Stimulated activated memory B cell treated with anti-CD40 and anti-IgM and Interleukin-4, amounts not matched to agents 10 μg/mL and 1 μg/mL and 100 μg/mL, for 72 hours (primary cell): ENCODE measurements around the gene NOXO1.

Source experiments
- ATAC-seq: fragments of 150-1000 bp; cut with Tn5 transposase; 2 replicates; pipeline ENCODE4 v1.10.0; 2021
- H3K27ac Mint-ChIP-seq: one replicate; pipeline ENCODE4 v1.8.0; 2022; ENCODE audit warnings: mild to moderate bottlenecking, mixed read lengths
- H3K27me3 Mint-ChIP-seq: one replicate; pipeline ENCODE4 v1.8.0; 2022; ENCODE audit warnings: mixed read lengths
- H3K36me3 Mint-ChIP-seq: one replicate; pipeline ENCODE4 v1.8.0; 2022; ENCODE audit warnings: mixed read lengths
- H3K4me1 Mint-ChIP-seq: one replicate; pipeline ENCODE4 v1.8.0; 2022; ENCODE audit warnings: mixed read lengths
- H3K4me3 Mint-ChIP-seq: one replicate; pipeline ENCODE4 v1.8.0; 2022; ENCODE audit warnings: mild to moderate bottlenecking, moderate library complexity, mixed read lengths
- H3K9me3 Mint-ChIP-seq: one replicate; pipeline ENCODE4 v1.8.0; 2022; ENCODE audit warnings: mixed read lengths

NOXO1 gene

DNA sequence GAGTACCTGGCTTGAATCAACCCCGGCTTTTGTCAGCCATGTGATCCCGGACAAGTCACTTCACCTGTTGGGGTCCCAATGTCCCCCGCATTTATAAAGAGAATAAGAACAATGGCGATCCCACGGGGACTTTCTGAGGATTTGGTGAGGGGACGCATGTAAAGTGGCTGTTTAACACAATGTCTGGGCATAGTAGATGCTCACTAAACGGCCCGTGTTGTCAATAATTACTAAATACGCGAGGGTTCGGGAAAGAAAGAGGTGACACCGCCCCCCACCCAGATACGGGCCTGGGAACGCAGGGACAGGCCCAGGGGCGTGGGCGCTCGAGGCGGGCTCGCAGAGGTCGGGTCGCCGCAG lies 10.3 kb upstream of the NOXO1 start:
- Mint-ChIP-seq H3K4me1 (peaks cover 38% of the 10 kb centered on the region), H3K36me3 (peaks cover 23% of the 10 kb centered on the region), H3K9me3 (no peaks in the 10 kb centered on the region), H3K27ac (peak overlapping the region; percentile 95), H3K27me3 (no peaks in the 10 kb centered on the region), H3K4me3 (peak overlapping the region; percentile 91)
- ATAC-seq: no peak

GRCh38 chr16:1991135-1991551 lies 9.9 kb upstream of the NOXO1 start:
- peaks cover 26% of the 10 kb centered on the region for H3K36me3 Mint-ChIP-seq
- H3K9me3 Mint-ChIP-seq: no peaks in the 10 kb centered on the region
- ATAC-seq: peak; percentile 84
- no peaks in the 10 kb centered on the region for H3K27me3 Mint-ChIP-seq
- H3K4me3 Mint-ChIP-seq: peak overlapping the region; percentile 91
- H3K4me1 Mint-ChIP-seq: peaks cover 42% of the 10 kb centered on the region
- peak overlapping the region; percentile 95 for H3K27ac Mint-ChIP-seq

GRCh38 chr16:1990351-1991134 lies 9.3 kb upstream of the NOXO1 start:
- H3K9me3 Mint-ChIP-seq: no peaks in the 10 kb centered on the region

GRCh38 chr16:1990101-1990350 lies 8.8 kb upstream of the NOXO1 start:
- Mint-ChIP-seq H3K4me3 (peak overlapping the region; percentile 91), H3K9me3 (no peaks in the 10 kb centered on the region), H3K27ac (peak overlapping the region; percentile 95), H3K27me3 (no peaks in the 10 kb centered on the region), H3K4me1 (peaks cover 52% of the 10 kb centered on the region), H3K36me3 (peaks cover 18% of the 10 kb centered on the region)
- ATAC-seq: no peak

More at GRCh38 chr16:1990351-1991134, 9.3 kb upstream of the NOXO1 start:
- Mint-ChIP-seq H3K4me3 (peak overlapping the region; percentile 91), H3K27ac (peak overlapping the region; percentile 95), H3K4me1 (peaks cover 47% of the 10 kb centered on the region), H3K27me3 (no peaks in the 10 kb centered on the region), H3K36me3 (peaks cover 22% of the 10 kb centered on the region)
- peak; percentile 28 for ATAC-seq

DNA sequence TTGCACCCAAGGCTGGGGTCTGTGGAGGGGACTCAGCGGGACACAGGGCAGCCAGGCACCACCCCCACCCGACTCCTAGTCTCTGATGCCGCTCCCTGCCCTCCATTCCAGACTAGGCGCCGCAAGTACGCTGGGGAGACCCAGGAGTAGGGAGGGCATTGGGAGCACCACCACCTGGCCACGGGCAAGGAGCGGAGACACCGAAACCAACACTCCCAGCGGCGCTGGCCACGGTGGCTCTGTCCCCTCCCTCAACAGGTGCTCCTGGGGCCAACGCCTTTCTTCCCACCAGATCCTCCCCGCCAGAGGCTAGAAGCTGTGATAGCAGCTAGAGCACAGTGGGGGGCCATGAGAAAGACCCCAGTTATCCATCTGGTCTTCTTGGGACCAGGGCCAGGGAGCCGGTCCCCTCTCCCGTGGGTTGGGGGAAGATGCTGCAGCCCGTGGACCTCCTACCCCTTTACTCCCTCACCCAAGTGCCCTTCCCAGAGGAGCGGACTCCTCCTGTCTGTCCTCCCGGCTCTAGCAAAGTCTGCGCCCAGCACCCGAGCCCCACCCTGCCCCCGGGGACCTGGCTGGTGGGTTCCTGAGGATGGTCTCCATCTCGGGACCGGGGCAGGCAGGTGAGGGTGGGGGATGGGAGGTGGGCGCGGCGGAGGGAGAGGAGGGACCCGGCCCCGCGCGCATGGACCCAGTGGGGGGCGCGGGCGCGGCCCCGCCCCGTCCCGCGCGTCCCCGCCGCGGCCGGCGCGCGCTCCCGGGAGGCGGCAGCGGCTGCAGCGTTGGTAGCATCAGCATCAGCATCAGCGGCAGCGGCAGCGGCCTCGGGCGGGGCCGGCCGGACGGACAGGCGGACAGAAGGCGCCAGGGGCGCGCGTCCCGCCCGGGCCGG lies 8.2 kb upstream of the NOXO1 start, which contains the start of gene SYNGR3:
Gene SYNGR3, plus strand, starts transcription at position 762 of the 892 bp plus-strand sequence. CDS start 133 bp downstream, outside the sequence.
- Mint-ChIP-seq H3K27ac (peak within 1 kb of the TSS; percentile 95), H3K27me3 (no peaks in the 10 kb centered on the region), H3K4me3 (peak within 1 kb of the TSS; percentile 91), H3K36me3 (peaks cover 18% of the 10 kb centered on the region), H3K9me3 (no peaks in the 10 kb centered on the region), H3K4me1 (peaks cover 58% of the 10 kb centered on the region)
- no peak for ATAC-seq

DNA sequence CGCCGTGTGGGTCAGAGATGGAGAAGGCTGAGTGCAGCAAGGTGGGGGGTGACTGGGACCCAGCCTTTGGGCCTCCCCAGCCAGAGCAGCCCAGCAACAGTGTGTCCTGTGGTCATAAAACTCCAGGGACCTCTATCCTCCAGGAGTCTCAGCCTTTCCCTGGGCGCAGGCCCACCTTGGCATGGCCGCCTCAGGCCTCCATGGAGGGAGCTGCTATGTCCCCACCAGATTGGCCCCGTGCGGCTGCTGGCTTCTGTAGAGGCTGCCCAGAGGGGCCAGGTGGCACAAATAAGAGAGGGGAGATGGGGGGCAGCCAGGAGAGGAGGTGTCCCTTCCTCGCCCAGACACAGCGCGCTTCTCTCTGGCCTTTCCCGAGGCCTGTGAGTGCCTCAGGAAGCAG lies 5.9 kb upstream of the NOXO1 start:
- peaks cover 12% of the 10 kb centered on the region for H3K27me3 Mint-ChIP-seq
- no peak for ATAC-seq
- peaks cover 56% of the 10 kb centered on the region for H3K4me1 Mint-ChIP-seq
- H3K9me3 Mint-ChIP-seq: no peaks in the 10 kb centered on the region
- peak overlapping the region; percentile 12 for H3K27ac Mint-ChIP-seq
- H3K4me3 Mint-ChIP-seq: no peak overlapping the region
- H3K36me3 Mint-ChIP-seq: peaks cover 18% of the 10 kb centered on the region

DNA sequence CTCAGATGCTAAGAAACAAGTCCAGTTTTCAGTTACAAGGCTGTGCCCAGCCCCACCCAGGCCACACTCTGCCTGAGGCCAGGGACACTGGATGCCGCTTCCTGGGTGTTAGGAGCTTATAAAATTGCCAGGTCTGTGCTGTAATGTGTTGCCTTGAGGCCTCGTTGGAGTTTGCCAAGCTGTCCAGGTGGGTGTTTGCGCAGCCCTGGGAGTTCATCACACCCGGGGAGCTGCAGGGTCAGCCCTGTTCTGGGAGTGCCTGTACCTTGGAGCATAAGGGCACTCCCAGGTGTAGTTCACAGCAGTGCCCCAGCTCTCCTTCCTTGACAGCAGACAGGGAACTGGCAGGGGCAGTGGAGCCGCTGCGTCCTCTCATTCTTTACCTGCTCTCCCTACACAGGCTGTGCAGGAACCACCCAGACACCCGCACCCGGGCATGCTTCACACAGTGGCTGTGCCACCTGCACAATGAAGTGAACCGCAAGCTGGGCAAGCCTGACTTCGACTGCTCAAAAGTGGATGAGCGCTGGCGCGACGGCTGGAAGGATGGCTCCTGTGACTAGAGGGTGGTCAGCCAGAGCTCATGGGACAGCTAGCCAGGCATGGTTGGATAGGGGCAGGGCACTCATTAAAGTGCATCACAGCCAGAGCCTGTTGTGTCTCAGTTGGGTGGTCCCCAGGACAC lies 4.3 kb upstream of the NOXO1 start:
- ATAC-seq: no peak
- Mint-ChIP-seq H3K9me3 (no peaks in the 10 kb centered on the region), H3K4me3 (peak overlapping the region; percentile 78), H3K27ac (peak overlapping the region; percentile 72), H3K4me1 (peaks cover 60% of the 10 kb centered on the region), H3K36me3 (peaks cover 18% of the 10 kb centered on the region), H3K27me3 (peaks cover 27% of the 10 kb centered on the region)

DNA sequence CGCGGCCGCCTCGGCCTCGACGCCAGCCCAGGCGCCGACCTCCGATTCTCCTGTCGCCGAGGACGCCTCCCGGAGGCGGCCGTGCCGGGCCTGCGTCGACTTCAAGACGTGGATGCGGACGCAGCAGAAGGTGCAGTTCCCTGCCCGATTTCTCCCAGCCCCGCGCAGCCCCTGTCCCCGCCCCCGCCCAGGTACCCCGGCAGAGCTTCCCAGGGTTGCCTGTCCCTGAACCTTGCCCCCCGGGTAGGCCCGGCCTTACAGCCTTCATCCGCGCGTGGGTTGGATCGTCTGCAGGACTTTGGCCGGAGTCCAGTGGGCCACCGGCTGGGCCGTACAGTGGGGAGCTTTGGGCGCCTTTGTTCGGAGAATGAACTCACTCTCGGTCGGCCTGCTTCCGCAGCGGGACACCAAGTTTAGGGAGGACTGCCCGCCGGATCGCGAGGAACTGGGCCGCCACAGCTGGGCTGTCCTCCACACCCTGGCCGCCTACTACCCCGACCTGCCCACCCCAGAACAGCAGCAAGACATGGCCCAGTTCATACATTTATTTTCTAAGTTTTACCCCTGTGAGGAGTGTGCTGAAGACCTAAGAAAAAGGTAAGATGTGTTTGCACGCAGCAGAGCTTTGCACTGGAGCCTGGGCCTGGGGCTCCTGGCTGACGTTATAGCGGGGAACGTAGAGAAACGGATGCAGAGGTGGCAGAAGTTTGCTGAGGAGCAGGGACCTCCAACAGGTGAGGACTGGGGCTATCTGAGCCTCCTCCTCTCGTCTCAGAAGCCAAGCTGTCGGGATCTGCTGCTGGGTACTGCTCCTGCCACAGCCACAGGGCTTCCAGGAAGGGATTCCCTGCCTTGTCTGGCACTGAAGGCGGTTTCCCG lies 3.3 kb upstream of the NOXO1 start:
- Mint-ChIP-seq H3K9me3 (no peaks in the 10 kb centered on the region), H3K36me3 (peaks cover 18% of the 10 kb centered on the region), H3K4me3 (peak overlapping the region; percentile 78), H3K27ac (peak overlapping the region; percentile 72), H3K27me3 (peaks cover 32% of the 10 kb centered on the region), H3K4me1 (peaks cover 65% of the 10 kb centered on the region)
- ATAC-seq: peak; percentile 6

DNA sequence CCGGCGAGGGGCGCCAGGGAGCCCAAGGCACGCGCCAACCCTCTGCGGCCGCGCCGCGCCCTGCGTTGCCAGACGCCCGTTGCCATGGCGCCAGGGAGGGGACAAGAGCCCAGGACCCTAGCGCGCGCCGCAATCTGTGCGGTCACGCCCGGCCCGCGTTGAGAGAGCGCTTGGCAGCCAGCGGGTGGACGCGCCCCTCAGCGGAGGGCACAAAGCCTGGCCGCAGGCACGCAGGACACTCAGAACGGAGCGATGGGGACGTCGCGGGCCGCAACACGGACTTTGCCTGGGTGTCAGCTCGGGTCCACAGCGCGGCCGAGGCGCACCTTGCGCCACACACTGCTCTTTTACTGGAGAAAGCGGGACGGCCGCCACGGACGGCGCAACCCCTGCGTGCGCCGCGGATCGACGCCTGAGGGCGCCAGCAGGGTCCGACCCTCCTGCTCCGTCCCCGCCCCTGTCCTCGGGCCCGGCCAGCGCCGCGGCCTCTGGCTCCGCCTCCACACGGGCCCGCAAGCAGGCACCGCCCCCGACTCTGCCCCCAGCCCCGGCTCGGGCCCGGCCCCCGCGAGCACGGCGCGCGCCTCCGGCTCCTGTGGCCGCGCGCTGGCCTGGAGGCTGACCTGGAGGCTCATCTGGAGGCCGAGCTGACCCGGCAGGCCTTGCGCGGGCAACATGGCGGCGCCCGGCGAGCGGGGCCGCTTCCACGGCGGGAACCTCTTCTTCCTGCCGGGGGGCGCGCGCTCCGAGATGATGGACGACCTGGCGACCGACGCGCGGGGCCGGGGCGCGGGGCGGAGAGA lies 2.5 kb upstream of the NOXO1 start, which contains the start of gene GFER:
Gene GFER, plus strand, starts transcription at position 650 of the 803 bp plus-strand sequence. Its CDS starts 26 bp downstream, at position 676.
- H3K36me3 Mint-ChIP-seq: peaks cover 21% of the 10 kb centered on the region
- H3K4me1 Mint-ChIP-seq: peaks cover 63% of the 10 kb centered on the region
- peak within 1 kb of the TSS; percentile 72 for H3K27ac Mint-ChIP-seq
- no peaks in the 10 kb centered on the region for H3K9me3 Mint-ChIP-seq
- H3K27me3 Mint-ChIP-seq: peaks cover 36% of the 10 kb centered on the region
- peak within 1 kb of the TSS; percentile 78 for H3K4me3 Mint-ChIP-seq
- peak; percentile 93 for ATAC-seq

GRCh38 chr16:1982991-1983543 lies 1.8 kb upstream of the NOXO1 start:
- peaks cover 26% of the 10 kb centered on the region for H3K36me3 Mint-ChIP-seq
- no peaks in the 10 kb centered on the region for H3K9me3 Mint-ChIP-seq
- peak overlapping the region; percentile 72 for H3K27ac Mint-ChIP-seq
- no peak for ATAC-seq
- H3K4me3 Mint-ChIP-seq: peak overlapping the region; percentile 27
- peaks cover 41% of the 10 kb centered on the region for H3K27me3 Mint-ChIP-seq
- peaks cover 63% of the 10 kb centered on the region for H3K4me1 Mint-ChIP-seq

DNA sequence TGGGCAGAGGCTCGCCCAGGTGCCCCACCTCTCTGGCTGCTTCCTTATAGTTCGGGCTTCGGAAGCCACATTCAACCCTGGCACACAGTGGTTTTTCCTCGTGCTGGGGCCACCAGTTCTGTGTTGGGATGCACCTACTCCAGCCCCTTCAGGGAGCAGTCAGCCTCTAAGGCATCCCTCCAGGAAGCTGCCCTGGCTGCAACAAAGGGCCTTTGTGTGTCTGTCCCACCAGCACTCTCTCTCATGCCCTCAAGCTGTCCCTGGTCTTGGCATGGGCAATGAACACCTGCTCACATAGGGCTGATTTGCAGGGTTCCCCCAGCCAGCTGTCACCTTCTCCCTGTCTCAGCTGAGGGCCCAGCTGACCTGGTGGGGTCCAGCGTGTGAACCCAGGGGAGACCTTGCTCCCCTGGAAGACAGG lies 754 bp upstream of the NOXO1 start:
- Mint-ChIP-seq H3K36me3 (peaks cover 30% of the 10 kb centered on the region), H3K9me3 (no peaks in the 10 kb centered on the region), H3K4me1 (peaks cover 62% of the 10 kb centered on the region), H3K4me3 (no peak overlapping the region), H3K27ac (no peak overlapping the region), H3K27me3 (peaks cover 41% of the 10 kb centered on the region)
- no peak for ATAC-seq

DNA sequence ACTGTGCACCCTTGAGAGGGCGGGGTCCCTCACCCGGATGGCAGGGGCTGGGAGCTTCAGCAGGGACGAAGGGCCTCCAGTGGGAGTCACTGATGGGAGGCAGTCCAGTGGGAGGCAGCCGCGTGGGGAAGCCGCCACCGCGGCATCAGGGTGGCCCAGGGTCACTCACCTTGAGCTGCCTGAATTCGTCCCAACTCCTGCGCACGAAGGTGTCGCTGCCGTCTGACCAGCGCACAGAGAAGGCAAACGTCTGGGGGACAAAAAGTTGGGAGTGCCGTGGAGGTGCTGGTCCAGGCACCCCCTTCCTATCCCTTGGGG lies 540 bp downstream of the NOXO1 start:
- H3K36me3 Mint-ChIP-seq: peaks cover 32% of the 10 kb centered on the region
- H3K27me3 Mint-ChIP-seq: peaks cover 48% of the 10 kb centered on the region
- no peak for ATAC-seq
- no peak overlapping the region for H3K27ac Mint-ChIP-seq
- H3K4me1 Mint-ChIP-seq: peaks cover 50% of the 10 kb centered on the region
- no peaks in the 10 kb centered on the region for H3K9me3 Mint-ChIP-seq
- H3K4me3 Mint-ChIP-seq: no peak overlapping the region

DNA sequence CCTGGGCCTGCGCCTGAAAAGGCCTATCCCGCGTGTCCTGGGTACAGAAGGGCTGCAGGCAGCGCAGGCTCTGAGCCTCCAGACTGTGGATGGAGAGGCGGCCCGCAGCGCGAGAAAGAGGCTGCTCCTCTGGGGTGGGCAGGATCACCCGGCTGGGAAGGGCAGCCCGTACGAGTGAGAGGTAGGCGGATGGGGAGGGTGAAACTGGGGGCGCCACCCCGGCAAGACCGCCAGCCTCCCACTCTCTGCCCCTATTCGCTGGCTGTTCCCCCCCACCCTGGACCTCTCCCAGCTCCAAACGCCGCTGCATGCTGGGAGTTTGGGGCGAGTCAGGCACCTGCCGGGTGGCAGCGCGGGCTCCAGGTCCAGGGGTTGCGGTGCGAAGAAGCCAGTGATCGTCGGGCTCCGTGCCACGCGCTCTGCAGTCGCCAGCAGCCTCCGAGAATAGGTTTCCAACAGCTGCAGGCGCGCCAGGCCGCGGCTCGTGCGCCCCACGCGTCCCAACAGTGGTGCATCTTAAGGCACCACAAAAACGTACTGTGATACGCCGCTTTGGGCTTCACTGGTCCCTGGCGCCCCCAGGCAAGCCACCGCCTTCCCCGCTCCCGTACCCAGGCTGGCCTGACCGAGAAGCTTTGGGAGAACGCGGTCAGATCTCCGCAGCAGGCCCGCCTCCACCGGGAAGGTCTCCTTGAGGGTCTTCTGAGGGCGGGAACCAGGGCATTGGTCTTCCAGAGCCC lies 1.1 kb downstream of the NOXO1 start:
- Mint-ChIP-seq H3K9me3 (no peaks in the 10 kb centered on the region), H3K27ac (no peak overlapping the region), H3K4me3 (no peak overlapping the region), H3K27me3 (peaks cover 49% of the 10 kb centered on the region), H3K36me3 (peaks cover 36% of the 10 kb centered on the region), H3K4me1 (peaks cover 45% of the 10 kb centered on the region)
- ATAC-seq: no peak
